Mucosa of gallbladder (tissue), 1 donor: ENCODE data around the gene NLRP10. TPM values are rescaled to one million over a fixed set of nuclear protein-coding genes. Genes with fewer than 3 reads are reported as not detected.
A peak's percentile ranks its signal among the peaks of the same experiment; 100 is the strongest.

Experiments used
- DNase-seq: peaks from one replicate; pipeline ENCODE4 v3.0.0-alpha.2; 2020; ENCODE audit warnings: low spot score
- total RNA-seq: library from RNA; stranded (reverse); gene quantifications from one replicate; pipeline ENCODE4 v1.2.1, GENCODE V29; 2021
- donor health status: DM: no; HTN: no; CAD: no.

NLRP10 gene
- total RNA-seq, 1 donor from 2014 or later: not detected

DNA sequence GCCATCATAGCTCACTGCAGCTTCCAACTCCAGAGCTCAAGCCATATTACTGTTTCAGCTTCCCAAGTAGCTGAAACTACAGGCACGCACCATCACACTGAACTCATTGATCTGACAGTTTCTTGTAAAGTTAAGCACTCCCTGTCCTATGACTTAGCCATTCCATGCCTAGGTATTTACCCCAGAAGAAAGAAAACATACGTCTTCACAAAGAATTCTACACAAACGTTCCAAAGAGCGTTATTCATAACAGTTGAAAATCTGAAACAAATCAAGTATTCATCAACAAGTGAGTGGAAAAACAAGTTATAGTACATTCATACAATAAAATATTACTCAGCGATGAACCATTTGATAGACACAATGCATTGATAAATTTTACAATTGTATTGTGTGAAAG, 7.8 kb upstream of the NLRP10 start:
- DNase-seq: no peak

DNA sequence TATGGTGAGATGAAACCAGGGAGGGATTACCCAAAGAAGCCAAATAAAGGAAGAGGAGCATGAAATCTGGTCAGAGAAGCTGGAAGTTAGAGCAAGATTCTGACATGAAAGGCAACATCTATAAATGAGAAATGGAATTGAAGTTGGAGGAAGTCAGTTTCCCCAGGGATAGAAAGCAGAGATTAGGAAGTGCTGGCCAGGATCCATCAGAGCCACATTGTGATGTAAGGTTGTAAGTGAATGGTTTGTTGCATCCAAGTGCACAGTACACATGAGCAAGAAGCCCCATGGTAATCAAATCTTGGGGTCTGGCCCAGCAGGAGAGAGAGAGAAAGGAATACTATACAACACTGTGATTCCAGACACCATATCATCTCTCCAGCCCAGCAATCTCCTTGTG, 6.6 kb upstream of the NLRP10 start:
- no peak for DNase-seq

DNA sequence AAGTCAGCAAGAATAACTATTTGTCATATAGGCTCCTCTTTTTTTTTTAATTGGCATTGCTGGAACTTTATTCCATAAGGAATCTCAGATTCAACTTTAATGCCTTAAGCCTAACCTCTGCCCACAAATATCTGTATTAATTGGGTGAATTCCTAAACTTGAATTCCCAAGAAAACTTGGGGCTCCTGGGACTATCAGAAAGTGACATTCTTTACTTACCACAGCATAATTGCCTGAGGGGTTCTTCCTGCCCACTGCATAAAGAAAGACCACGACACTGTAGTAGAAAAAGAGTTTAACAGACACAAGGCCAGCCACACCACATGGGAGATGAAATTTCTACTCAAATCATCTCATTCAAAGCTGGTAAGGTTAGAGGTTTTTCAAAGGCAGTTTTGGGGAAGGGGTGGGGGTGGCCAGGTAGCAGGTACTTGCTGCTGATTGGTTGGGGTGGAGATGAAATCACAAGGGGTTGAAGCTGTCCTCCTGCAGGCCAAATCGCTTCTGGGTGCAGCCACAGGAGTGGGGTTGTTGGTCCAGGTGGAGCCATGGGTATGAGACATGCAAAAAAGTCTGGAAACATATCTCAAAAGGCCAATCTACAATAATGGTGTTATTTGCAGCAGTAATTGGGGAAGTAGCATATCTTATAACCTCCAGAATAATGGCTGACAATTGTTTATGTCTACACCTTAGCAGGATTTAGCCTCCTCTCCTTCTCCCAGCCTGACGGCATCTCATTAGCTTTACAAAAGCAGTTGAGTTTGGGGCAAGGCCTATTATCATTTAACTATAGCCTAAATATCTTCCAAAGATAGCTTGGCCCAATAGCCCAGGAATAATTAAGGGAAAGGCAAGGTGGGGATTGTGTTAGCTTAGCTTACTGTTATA, 4.8 kb upstream of the NLRP10 start:
- DNase-seq: no peak

DNA sequence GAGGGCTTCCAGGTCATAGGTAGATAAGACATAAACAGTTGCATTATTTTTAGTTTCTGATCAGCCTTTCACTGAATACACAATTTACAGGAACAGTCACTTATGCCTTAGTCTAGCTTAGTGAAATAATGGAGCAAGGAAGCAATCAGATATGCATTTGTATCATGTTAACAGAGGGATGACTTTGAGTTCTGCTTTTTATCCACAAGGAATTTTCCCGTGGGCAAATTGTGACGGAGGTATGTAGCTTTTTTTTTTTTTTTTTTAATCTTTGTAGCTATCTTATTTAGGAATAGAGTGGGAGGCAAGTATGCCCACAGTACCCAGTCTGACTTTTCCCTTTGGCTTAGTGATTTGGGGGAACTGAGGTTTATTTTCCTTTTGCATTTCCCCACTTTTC, 3.4 kb upstream of the NLRP10 start:
- no peak for DNase-seq

DNA sequence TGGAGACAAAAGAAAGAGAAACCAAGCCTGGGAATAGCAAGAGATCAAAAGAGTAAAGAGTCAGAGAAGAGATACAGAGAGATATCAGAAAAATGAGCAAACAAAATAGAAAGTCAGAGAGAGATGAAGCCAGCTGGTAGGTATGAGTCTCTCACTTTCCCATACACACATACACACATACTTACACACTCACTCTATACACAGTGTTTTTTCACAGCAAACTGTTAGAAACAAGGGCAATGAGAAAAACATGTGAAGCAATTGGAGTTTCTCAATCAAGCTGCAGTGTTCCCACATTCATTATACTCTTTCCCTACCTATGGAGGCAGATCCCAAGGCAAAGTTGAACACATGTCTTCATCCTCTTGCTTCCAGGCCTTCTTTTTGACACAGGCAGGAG, 2.6 kb upstream of the NLRP10 start:
- DNase-seq: no peak

DNA sequence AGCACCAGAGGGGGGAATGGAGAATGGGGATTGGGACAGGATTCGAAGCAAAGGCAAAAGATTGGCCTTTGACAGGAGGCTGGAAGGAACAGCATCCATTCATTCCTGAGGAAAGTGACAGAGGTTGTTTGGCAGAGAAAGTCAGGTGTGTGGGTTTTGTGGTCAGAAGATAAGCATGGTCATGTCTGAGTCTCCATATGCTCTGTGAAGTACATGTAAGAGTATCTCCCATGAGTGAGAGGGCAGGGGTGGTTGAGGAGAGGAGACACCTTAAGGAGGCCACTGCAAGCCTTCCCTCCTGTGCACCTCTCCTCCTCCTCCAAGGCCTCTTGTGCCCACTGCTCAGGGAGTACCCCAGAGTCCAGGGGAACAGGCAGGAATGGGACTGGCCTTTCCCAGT, 1.9 kb upstream of the NLRP10 start:
- DNase-seq: no peak

DNA sequence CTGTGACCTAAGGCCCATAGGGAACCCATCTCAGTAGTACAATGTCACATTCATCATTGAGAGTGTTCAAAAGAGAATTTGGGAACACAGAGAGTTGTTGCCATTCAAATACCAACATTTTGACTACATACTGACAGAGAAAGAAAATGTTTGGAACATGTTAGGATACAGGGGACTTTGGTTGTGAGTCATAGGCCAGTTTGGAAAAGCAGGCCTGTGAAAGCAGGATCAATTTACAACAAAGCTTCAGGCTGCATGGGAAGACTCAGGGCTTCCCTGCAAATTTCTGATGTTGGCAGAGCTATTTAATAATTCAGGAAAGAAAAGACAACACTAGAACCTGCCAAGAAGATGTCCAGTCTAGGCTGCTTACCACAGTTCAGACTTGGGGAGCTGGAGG, 374 bp downstream of the NLRP10 start:
- no peak for DNase-seq

DNA sequence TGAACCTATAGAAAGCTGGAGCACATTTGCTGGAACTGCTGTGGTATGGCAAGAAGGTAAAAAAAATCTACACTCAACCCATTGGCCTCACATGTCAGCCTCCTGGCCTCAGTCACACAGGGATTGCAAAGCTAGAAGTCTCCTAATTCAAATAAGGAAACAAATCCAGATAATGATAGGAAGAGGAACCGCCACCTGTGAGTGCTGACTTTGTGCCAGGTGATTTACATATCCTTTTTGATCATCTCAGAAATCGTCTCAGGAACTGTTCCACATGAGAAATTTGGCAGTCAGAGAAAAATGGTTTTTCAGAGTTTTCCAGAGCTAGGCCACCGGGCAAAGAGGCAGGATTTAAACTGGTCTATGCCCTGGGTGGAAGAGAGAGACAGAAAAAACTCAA, 986 bp downstream of the NLRP10 start:
- DNase-seq: no peak

DNA sequence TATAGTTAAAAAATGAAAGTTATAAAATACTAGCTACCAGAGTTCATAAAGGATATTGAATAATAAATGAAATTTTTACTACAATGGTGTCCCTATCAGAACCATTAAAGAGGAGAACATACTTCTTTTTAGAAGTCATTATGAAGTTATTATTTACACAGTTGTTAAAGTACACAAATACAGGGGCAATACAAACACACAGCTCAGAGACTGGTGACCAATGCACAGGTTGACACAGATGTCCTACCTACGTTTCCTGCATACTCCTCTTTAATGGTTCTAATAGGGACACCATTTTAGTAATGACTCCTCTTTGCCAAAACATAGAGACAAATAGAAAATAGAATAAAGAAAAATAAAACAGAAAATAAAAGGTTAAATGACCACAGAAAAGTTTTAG, 10.1 kb downstream of the NLRP10 start:
- no peak for DNase-seq

DNA sequence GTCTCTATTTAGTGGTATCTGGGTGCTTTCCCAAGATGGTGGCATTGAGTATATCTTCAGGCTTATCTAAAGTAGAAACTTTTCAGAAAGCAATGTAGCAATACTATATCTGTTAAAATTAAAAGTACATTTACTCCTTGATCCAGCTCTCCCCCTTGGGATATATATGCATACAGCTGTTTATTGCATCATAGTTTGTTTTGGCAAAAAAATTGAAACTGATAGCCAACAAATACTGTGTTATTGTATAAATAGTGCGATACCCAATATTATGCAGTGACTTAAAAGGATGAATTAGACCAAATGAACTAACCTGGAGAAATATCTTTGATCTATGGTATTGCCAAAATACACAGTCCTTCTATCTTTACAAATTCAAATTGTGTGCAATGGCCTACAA, 15.3 kb downstream of the NLRP10 start:
- DNase-seq: no peak

DNA sequence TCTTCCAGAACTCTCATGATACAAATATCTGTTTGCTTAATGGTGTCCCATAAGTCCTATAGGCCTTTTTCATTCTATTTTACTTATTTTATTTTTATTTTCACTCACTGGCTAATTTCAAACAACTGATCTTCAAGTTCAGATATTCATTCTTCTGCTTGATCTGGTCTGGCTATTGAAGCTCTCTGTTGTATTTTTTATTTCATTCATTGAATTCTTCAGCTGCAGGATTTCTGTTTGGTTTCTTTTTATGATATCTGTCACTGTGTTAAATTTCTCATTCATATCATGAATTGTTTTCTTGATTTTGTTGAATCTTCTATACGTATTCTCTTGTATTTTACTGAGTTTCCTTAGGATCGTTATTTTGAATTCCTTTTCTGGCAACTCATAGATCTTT, 21.1 kb downstream of the NLRP10 start:
- DNase-seq: no peak

DNA sequence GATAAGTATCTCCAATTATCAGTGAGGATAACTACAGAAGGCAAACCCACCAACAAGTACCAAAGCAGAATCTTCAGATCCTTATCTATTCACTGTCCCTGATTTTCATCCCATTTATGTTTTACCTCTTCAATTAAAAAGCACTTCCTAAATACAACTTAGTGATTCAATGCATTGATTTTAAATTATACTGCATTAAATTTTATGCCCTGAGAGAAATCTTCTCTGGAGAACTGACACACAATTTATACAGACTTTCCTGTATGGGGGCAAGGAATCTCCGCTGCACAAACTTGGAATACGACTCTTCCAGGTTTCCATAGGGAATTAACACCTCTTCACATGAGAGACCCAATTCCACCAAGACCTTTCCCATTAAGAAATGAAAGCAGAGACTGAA, 23.6 kb downstream of the NLRP10 start, which contains the start of gene OR10A3:
Gene OR10A3, minus strand, starts transcription at position 101 of the 400 bp plus-strand sequence. CDS start 2,188 bp downstream, outside the sequence.
- DNase-seq: no peak

DNA sequence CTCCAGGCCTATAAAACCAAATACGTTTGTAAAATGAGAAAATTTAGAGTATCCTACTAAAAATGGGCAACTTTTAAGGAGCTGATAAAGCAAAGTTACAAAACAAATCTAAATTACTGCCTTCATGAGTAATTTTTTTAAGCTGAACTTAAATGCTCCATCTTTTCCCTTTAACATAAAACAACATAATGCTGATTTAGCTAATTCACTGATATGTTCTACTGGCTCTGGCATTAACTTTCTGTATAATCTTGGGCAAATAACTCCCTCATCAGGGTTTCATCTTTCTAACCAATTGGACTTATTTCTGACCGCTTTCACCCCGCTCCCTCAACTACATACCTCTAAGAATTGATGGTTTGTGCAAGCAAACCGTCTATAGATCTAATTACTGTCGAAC, 24.1 kb downstream of the NLRP10 start:
- no peak for DNase-seq

DNA sequence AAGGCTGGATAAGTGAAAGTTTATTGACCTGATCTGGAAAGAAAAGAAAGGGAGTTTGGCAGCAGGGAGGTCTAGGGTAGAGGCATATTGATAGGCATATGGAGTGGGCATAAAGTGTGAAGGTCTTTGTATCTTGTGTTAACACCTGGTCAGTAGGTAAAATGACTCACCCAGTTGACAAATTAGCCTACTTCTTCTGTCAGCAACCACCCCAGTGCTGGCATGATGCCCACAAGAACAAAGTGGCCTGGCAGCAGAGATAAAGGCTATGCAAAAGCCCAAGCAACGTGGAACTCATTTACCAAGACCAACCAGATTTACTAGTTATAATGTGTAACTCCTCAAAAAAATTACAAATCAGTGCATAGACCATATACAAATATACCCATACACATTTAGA, 28.6 kb downstream of the NLRP10 start:
- DNase-seq: peak; percentile 82

DNA sequence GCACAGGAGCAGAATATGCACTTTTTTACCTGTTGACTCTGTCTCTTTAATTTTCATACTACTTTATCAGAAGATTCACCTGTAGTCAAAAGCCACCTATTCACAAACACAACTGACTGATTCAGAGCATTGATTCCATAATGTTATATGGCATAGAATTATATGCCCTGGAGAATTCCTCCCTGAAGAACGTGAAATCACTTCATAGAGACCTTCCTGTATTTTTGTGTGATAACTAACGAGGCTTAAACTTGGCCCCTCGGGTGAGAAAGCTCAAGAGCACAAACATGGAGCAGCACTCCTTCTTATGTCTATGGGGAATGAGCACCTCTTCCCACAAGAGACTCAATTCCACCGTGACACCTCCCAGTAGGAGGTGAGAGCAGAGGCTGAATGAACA, 34.1 kb downstream of the NLRP10 start, which contains the start of gene OR10A6:
Gene OR10A6, minus strand, starts transcription at position 101 of the 400 bp plus-strand sequence. CDS start 2,606 bp downstream, outside the sequence.
- DNase-seq: no peak

DNA sequence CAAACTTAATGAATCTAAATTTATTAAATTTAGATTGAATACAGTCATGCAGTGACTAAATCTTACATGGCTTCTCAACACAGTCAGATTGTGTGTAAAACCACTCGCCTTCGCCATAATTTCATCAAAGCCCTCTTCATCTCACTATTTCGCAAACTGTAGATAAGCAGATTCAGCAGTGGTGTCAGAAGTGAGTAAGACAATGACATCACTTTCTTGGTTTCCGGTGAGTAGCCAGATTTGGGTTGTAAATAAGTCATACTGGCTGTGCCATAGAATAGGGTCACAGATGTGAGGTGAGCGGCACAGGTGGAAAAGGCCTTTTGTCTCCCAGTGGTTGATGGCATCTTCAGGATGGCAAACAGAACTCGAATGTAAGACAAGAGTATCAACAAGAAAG, 37.6 kb downstream of the NLRP10 start:
- DNase-seq: no peak

DNA sequence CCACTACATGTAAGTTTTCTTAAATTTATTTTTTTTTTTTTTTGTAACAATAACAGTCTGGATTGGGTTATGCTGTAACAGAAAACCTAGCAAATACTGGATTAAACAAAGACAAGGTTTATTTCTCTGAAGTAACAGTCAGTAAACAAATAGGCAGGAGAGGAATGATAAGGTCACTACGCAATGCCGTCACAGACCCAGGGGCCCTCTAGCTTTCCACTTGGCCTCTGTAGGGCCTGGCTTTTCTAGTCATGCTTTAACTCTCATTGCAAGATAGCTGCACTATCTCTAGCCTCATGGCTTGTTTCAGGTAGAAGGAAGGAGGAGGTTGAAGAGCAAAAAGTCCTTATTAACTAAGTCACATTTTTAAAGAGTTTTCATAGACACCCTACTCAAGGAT, 40.7 kb downstream of the NLRP10 start:
- DNase-seq: no peak

DNA sequence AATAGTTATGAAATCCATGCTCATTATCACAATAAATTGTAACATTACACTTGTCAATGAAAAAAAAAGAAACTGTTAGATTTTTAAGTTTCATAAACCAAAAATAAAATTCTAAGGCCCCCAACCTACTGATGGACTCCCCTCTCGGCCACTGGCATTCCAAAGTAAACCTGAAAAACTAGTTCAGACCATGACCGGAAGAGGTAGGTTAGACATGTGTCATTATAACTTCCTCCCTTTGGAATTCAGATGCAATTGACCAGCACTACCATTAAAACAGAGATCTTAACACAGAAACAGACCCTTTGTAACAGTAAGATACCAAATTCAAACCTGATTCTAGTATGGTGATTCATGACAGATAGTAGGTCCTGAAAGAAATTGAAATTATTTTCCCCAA, 47.1 kb downstream of the NLRP10 start:
- no peak for DNase-seq

Other genes with a start within 250 kb of the NLRP10 start
- gene OR5P2, start 168.5 kb downstream of the NLRP10 start, total RNA-seq: not detected
- gene OR5P3, start 134.6 kb downstream of the NLRP10 start, total RNA-seq: not detected
- gene OR10A6, start 34.2 kb downstream of the NLRP10 start, total RNA-seq: not detected
- not detected for gene OR10A3, start 23.7 kb downstream of the NLRP10 start, total RNA-seq
- gene EIF3F, start 21.9 kb upstream of the NLRP10 start, total RNA-seq: 251 TPM
- gene TUB, start 115.8 kb upstream of the NLRP10 start, total RNA-seq: 11.3 TPM
- 23.8 TPM for gene RIC3, start 203.6 kb upstream of the NLRP10 start, total RNA-seq